NCI-H1930 (cell line): ENCODE measurements around the gene TMEM163.

Experiments used
- DNase-seq, 2 experiments: peaks; one replicate each; lab custom pipeline; 2025; lab: John Stamatoyannopoulos, UW

TMEM163 gene

GRCh38 chr2:134436706-134437105 is 282.1 kb downstream of the TMEM163 start:
- no peak for DNase-seq

- DNase-seq: no peak
Observed at GRCh38 chr2:134435936-134436335, 282.9 kb downstream of the TMEM163 start.

GRCh38 chr2:134435505-134435904 is 283.3 kb downstream of the TMEM163 start:
- no peak for DNase-seq

- DNase-seq: no peak
Observed at GRCh38 chr2:134433979-134434378, 284.8 kb downstream of the TMEM163 start.

- no peak for DNase-seq
Observed at GRCh38 chr2:134433469-134433868, 285.3 kb downstream of the TMEM163 start.

- no peak for DNase-seq
Observed at GRCh38 chr2:134432435-134432883, 286.3 kb downstream of the TMEM163 start.

GRCh38 chr2:134431838-134432434 is 286.9 kb downstream of the TMEM163 start:
- no peak for DNase-seq

- DNase-seq: no peak
Observed at GRCh38 chr2:134429886-134430285, 288.9 kb downstream of the TMEM163 start.

GRCh38 chr2:134426721-134427120 is 292.1 kb downstream of the TMEM163 start:
- no peak for DNase-seq

GRCh38 chr2:134425724-134426496 is 292.9 kb downstream of the TMEM163 start:
- DNase-seq: no peak

- DNase-seq: no peak
Observed at GRCh38 chr2:134421556-134422328, 297.1 kb downstream of the TMEM163 start.

GRCh38 chr2:134420920-134421319 is 297.9 kb downstream of the TMEM163 start:
- DNase-seq: no peak

GRCh38 chr2:134420259-134420658 is 298.5 kb downstream of the TMEM163 start:
- DNase-seq: no peak

- no peak for DNase-seq
Observed at GRCh38 chr2:134417968-134418582, 300.7 kb downstream of the TMEM163 start.

- DNase-seq: no peak
Observed at GRCh38 chr2:134416637-134417036, 302.2 kb downstream of the TMEM163 start.

GRCh38 chr2:134416018-134416417 is 302.8 kb downstream of the TMEM163 start:
- no peak for DNase-seq

- no peak for DNase-seq
Observed at GRCh38 chr2:134413912-134414311, 304.9 kb downstream of the TMEM163 start.

GRCh38 chr2:134413430-134413829 is 305.4 kb downstream of the TMEM163 start:
- DNase-seq: no peak

- no peak for DNase-seq
Observed at GRCh38 chr2:134412639-134412999, 306.2 kb downstream of the TMEM163 start.

- peak; percentile 52 to 67 for DNase-seq
Observed at GRCh38 chr2:134411828-134412638, 306.8 kb downstream of the TMEM163 start.

GRCh38 chr2:134411279-134411827 is 307.4 kb downstream of the TMEM163 start:
- DNase-seq: no peak
